HG03460 (cell line): Measurements from ENCODE around the gene TDP2.

Experiments
- ATAC-seq: cut with Tn5 transposase; IDR thresholded peaks from one replicate; pipeline ENCODE4 v1.9.1; 2021; ENCODE audit not compliant: unreplicated experiment

TDP2 gene, protein sequence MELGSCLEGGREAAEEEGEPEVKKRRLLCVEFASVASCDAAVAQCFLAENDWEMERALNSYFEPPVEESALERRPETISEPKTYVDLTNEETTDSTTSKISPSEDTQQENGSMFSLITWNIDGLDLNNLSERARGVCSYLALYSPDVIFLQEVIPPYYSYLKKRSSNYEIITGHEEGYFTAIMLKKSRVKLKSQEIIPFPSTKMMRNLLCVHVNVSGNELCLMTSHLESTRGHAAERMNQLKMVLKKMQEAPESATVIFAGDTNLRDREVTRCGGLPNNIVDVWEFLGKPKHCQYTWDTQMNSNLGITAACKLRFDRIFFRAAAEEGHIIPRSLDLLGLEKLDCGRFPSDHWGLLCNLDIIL

DNA sequence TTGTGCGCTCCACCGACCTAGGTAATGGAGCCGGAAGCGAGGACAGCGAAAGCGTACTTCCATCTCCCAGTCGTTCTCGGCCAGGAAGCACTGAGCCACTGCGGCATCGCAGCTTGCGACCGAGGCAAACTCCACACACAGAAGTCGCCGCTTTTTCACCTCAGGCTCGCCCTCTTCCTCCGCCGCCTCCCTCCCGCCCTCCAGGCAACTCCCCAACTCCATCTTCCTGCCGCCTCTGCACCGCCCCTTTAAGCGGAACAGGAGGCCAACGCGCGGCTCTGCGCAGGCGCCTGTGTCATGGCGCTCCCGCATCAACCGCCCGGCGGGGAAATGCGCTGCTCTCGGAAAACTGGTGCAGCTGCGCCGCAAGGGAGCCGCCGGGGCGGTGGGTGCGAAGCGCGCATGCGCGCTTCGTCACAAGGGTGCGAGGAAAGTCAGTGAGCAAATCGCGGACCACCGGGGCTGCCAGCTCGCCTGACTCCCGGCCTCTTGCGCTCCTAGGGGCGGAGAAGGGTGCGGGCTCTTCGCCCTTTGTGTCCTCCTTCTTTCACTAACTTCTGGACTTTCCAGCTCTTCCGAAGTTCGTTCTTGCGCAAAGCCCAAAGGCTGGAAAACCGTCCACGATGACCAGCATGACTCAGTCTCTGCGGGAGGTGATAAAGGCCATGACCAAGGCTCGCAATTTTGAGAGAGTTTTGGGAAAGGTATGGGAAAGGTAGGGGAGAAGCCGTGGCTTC, at the start of gene TDP2, which contains the start of gene ACOT13:
TSS of gene TDP2 (minus strand) at position 259 of the 737 bp plus-strand sequence. CDS start at position 222, 37 bp downstream.
TSS of gene ACOT13 (plus strand) at position 437 of the 737 bp plus-strand sequence. CDS start at position 624, 187 bp downstream.
- peak; percentile 93 for ATAC-seq

DNA sequence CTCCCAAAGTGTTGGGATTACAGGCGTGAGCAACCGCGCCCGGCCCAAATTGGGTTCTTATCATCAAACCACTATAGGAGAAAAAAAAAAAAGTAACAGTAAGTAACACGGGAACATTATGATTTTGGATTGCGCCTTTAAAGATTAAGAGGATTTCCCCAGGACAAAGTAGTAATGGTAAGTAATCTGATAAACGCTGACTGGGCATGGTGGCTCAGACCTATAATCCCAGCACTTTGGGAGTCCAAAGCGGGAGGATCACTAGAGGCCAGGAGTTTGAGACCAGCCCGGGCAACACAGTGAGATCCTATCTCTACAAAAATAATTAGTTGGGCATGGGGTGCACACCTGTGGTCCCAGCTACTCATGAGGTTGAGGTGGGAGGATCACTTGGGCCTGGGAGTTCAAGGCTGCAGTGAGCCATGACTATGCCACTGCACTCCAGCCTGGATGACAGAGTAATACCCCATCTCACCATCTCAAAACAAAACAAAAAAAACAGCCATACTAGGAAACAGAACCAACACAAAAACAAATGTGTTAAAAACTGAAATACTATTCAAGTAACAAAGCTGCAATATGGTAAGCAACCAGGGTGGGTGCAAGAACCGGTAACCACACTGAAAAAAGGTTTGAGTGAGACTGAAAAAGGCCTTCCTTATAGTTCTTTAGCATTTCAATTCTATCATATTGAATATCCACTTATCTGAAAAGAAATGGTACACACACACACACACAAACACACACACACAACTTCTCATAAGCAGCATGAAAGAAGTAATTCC, 44.0 kb upstream of the TDP2 start:
- ATAC-seq, result no peak

DNA sequence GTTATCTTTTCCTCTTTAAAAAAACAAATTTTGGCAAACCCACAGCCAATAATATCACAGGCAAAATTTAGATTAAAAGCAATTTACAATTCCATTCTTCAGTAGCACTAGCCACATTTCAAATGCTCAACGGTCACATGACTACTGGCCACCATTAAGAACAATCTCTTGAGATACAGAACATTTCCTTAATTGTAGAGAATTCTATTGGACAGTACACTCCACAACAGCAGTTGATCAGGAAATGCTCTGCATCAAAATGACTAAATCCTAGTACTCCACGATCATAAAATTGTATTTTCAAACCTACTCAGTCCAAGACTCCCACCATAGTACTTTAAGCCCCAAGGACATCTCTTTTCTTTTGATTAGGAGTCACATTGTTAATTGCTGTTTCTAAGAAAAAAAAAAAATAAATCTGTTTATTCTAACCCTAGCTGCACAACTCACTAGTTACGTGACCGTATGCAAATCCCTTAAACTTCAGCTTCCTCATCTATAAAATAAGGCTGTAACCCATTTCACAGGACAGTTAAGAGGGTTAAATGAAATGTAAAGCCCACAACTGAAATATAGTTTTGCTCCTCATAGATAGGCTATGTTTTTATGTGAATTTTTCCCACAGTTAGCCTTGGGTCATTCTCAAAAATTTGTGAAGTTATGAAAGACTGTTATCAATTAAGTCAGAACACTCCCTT, 42.5 kb upstream of the TDP2 start:
- ATAC-seq, result no peak

DNA sequence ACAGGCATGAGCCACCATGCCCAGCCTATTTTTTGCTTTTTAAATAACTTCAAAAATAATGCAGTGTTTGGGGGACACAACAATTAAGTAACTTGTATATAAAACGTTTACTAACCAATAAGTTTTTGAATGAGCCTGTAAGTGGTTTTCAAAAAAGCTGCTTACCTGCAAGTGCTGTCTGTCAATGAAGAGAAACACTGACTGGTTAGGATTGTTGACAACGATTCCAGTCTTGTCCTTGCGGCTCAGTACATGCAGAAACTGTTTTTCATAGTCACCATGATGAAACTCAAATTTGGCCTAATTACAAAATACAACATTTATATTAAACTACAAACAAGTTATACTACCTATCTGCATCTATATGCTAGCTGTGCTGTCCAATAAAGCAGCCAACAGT, 41.9 kb upstream of the TDP2 start:
- no peak for ATAC-seq

DNA sequence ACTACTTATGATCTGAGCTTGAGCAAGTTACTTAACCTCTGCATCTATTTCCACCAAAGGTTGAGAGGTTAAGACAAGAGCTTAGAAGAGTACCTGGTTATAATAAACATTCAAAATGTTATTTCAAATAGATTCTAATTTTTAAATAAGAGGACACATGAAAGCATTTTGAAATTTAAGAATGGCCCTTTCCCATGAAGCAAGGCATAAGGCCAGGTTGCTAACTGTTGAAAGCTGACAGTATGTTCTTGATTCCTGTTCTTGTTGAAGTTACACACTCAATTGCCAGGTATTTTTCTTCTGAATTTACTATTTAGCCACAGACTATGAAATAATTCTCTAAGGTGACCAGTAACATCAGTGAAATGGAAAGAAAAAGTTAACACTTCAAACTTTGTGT, 37.8 kb upstream of the TDP2 start:
- no peak for ATAC-seq

DNA sequence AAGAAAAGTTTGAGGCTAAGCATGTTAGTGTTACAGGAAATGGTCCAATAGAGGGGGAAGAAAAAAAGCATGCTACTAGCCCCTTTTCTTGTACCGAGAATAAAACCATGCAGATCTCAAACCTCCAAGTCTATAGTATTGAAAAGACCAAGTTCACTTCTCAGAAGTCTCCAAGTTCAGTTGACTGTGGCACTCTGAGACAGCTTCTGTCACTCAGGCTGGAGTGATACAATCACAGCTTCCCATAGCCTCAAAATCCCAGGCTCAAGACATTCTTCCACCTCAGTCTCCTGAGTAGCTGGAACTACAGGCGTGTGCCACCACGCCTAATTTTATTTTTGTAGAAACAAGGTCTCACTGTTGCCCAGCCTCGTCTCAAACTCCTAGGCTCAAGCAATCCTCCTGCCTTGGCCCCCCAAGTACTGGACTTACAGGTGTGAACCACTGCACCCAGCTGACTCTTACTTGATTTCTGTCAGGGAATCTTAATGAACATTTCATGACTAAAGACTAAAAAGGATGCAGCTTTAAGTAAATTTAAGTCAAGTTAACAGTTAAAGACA, 36.1 kb upstream of the TDP2 start:
- ATAC-seq, result no peak

DNA sequence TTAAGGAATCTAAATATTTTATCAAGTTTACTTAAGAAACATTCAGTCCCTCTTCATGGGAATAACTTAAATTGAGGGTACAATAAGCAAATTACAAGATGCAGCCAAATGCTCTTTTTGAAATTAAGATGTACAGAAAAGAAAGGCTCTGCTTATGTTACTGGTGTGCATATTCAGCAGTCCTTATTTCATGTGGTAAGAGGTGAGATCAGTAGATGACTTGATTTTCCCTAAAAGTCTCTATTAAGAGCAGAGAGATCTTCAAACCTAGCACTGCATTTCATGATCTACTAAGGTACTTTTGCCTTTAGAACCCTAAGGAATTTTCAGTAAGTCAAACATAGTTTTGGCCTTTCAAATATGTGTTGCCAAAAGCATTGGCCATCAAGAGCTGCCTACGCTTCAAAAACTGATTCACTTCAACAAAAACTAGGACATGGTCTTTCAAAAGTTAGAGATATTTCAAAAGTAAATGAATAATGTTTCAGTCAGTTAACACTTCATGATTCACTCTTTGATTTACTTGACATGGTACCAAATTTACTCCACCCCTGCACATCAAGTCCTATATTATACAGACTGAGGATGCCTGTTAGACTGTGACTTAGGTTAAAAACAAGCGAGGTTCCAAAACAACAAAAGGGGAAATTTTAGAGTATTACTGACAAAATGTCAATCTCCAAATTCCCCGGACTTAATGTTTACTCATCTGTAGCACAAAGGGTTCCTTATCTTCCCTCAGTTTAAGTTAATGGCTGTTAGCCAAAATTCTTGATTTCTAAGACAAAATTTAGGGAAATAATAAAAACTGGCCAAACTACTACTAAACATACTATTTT, 33.0 kb upstream of the TDP2 start:
- no peak for ATAC-seq

DNA sequence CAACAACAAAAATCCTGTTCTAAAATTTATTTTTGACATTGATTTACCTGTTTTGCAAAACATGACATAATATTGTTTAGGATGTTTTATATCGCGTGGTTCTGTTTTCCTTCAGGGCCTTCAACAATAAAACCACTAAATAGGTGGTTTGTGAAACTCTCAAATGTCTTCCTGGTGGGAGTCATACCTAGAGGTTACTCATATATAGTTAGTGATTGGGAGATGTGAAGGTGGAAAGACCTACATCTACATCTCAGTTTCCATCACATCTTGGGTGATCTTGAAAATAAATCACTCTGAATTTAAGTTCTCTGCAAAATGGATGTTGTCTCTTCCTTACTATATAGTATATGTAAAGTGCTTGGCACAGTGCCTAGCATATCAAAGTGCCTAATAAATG, 29.4 kb upstream of the TDP2 start:
- ATAC-seq, result no peak

DNA sequence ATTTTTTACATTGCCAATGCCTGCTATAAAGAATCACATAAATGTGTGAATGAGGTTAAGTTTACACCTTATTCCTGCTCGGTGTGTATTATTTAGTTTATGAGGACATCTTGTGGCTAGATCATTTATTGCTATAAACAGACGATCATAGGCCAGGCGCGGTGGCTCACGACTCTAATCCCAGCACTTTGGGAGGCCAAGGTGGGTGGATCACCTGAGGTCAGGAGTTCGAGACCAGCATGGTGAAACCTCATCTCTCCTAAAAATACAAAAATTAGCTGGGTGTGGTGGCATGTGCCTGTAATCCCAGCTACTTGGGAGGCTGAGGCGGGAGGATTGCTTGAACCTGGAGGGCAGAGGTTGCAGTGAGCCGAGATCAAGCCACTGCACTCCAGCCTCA, 28.9 kb upstream of the TDP2 start:
- peak; percentile 47 for ATAC-seq

DNA sequence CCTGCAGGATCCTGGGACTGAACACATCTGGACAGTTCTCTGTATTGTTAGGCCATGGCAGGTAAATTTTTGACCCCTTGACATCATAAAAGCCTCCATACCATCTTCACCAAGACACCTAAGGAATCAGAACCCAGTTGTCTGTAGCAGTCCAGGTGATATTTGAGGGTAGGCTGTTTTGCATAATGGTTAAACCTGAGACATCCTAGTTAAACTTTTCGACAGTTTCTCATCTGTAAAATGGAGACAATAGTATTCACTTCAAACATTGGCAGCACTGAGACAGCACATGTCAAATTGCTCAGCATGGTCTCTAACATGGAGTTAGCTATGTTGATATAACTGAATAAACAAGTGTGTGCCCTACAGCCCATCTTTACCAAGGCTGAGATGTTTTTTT, 27.5 kb upstream of the TDP2 start:
- ATAC-seq, result no peak

DNA sequence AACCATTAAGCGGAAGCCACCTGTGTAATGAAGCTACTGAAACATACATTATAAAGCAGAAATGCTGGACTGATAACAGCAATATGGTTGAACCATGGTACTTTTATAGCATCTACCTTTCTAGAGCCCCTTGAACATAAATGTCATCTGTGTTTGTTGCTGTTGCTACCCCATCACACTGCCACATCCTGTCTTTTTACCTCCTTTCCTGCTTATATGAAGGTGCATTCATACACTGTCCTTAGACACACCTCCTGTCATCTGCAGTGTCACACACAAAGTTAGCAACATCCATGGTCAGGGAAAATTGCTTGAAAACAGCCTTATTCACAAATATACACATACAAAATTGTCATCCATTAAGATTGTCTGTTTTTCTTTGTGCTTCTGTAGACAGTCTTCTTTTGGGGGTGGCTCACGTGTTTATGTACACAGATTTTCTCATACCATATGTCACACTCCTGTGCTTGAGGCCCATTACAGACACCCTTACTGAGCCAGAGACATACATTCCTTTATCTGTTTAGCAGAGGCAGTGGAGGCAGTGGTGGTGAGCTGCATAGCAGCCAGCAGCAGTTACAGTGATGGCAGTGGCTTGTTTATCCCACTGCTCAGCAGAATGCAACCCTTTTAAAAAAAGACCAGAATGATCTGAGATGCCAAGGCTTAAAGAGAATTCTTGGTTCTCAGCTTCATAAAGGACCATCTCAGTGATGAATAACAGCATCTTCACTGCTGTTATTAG, 26.3 kb upstream of the TDP2 start:
- no peak for ATAC-seq

DNA sequence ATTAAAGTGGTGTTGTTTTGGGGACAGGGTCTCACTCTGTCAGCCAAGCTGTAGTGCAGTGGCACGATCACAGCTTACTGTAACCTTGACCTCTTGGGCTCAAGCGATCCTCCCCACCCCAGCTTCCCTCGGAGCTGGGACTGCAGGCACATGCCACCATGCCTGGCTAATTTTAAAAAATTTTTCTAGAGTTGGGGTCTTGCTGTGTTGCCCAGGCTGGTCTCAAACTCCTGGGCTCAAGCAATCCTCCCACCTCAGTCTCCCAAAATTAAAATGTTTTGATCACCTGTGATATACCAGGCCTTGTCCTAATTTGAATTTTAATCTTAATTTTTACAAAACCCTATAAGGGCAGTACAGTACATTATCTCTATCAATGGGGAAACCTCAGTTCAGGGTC, 25.7 kb upstream of the TDP2 start:
- no peak for ATAC-seq

DNA sequence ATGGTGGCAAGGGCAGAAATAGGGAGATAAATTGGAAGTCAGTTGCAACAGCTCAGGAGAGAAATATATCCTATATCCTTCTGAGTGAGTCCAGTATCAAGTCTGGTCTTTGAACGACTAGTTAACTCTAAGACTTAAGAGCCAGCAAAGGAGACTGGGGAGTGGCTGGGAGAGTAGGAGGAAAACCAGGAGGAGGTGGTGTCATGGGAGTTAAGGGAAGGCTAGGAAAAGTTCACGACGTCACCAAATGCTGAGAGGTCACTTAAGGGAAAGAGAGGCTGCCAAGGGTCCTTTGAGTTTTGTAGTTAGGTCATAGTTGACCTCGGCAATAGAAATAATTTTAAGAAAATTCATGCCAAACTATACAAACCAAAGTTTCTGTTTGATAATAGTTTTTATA, 25.3 kb upstream of the TDP2 start:
- no peak for ATAC-seq

DNA sequence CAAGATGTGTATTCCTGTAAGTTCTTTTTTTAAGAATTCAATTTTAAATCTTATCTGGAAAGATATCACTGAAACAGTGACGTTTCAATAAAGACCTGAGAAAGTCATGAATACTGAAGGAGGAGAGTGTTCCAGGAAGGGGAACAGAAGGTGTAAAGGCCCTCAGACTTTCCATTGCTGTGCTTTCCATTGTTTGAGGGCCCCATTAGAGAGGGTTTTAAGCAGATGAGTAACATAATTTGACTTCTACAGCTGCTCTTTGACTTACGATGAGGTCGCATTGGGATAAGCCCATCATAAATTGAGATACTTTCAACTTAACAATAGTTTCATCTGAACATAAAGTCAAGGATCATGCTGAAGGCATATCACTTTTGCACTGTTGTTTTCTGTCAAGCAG, 24.9 kb upstream of the TDP2 start:
- ATAC-seq, result no peak

DNA sequence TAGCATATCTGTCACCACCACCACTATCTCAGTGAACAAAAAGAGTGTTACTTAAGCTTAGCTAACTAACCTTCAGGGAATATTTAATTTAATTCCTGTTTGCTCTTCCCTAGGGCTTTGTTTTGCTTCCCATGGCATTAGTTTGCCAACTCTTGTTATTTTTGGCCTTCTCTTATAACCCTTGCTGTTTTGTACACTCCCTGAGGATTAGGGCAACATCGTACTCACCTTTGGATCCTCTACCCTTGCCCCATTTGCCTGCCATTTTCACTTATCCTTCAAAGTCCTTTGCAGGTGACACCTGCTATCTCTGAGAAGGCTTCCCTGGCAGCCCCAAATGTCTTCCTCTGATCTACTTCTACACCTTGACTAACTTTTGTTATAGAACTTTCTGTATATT, 23.9 kb upstream of the TDP2 start:
- no peak for ATAC-seq

DNA sequence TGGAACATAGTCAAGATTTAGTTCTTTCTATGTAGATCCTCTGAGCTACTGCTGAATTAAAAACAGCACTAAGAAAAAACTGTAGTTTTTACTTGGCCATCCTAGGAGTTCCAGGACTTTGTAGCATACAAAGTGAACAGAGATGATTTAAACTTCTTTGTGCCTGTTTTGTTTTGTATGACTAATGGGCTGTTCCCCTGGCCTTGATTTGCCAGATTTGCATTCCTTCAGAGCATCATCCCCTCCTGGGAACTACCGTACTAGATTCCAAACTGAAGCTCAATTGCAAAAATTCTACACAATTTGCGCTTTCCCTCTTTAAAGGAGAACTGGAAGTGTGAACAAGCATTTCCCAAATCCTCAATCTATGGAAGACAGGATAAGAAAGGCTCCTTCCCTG, 23.3 kb upstream of the TDP2 start:
- ATAC-seq, result no peak

DNA sequence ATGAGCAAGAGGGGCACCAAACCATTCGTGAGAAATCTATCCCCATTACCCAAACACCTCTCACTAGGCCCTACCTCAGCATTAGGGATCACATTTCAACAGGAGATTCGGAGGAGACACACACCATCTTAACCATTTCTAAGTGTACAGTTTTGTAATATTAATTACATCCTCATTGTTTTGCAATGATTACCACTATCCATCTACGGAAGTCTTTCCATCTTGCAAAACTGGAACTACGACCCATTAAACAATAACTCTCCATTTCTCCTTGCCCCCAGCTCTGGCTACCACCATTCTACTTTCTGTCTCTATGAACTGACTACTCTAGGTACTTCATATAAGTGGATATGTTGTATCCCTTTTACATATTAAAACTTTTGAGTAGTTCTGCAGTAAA, 20.2 kb upstream of the TDP2 start:
- ATAC-seq, result no peak

DNA sequence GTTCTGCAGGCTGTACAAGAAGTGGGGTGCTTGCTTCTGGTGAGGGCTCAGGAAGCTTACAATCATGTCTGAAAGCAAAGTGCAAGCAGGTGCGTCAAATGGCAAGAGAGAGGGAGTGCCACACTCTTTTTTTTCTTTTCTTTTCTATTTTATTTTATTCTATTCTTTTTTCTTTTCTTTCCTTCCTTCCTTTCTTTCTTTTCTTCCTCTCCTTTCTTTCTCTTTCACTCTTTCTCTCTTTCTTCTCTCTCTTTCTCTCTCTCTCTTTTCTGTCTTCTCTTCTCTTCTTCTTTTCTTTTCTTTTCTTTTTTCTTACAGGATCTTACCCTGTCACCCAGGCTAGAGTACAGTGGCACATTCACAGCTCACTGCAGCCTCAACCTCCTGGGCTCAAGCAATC, 19.7 kb upstream of the TDP2 start:
- ATAC-seq, result no peak
